Colonic mucosa (tissue), 4 donors: ENCODE measurements around the gene PCSK5. TPM values are rescaled to one million over a fixed set of nuclear protein-coding genes. Genes with fewer than 3 reads are reported as not detected.
A peak's percentile ranks its signal among the peaks of the same experiment; 100 is the strongest.
"Not testable (repeated sequence)": the region's sequence is repeated elsewhere in the genome, so short reads cannot be mapped to it uniquely, and the experiment has no call there.

ENCODE experiments used
- DNase-seq: peaks from one replicate; pipeline ENCODE4 v3.0.0-alpha.2; 2020
- H3K27ac ChIP-seq: fragments of 200-600 bp; one replicate; pipeline ENCODE4 v1.8.0; 2021
- H3K27me3 ChIP-seq: fragments of 200-600 bp; one replicate; pipeline ENCODE4 v1.8.0; 2021
- H3K36me3 ChIP-seq: fragments of 200-600 bp; one replicate; pipeline ENCODE4 v1.8.0; 2021
- H3K4me1 ChIP-seq: fragments of 200-600 bp; one replicate; pipeline ENCODE4 v1.8.0; 2021; ENCODE audit warnings: mild to moderate bottlenecking
- H3K4me3 ChIP-seq: fragments of 200-600 bp; one replicate; pipeline ENCODE4 v1.8.0; 2021
- H3K9ac ChIP-seq, 2 donors: one replicate each; pipeline ENCODE4 v1.7.0; 2013; ENCODE audit warnings: control low read depth in 2 of 2, low read depth in 2 of 2, low read length in 2 of 2
- H3K9me3 ChIP-seq: fragments of 200-600 bp; one replicate; pipeline ENCODE4 v1.8.0; 2021
- intact Hi-C: fragments of 100-400 bp; cut with DNase I; formaldehyde crosslinking; loops from one replicate; pipeline ENCODE4 v1.14.1; 2022
- total RNA-seq, 2 donors: library from RNA; stranded (reverse); fragmentation: NEBNext Ultra II Directional in 1 of 2; extraction: Animal tissue kit (Norgen Biotek cat#: 25700) in 1 of 2; gene quantifications; one replicate each; pipeline ENCODE4 v1.2.1, GENCODE V29; 2021
- TF ChIP-seq, protein P1 (sequence below): fragments of 200-600 bp; IDR thresholded peaks from one replicate; pipeline ENCODE4 v1.8.0; 2022; ENCODE audit warnings: antibody characterized with exemption, mild to moderate bottlenecking
- donor health status: healthy.
- donor health status: DM: no; HTN: no; CAD: no.
- donor health status: DM: no; HTN: no; CAD: no.

PCSK5 gene
- total RNA-seq, 2 donors from 2014 or later = 36.7 to 55.3 TPM

- intact Hi-C loops = no loop called here
- peak overlapping the region; percentile 51 for H3K27ac ChIP-seq
- peak; percentile 63 for DNase-seq
Observed at GRCh38 chr9:76313771-76314170, 423.3 kb downstream of the PCSK5 start.

DNA sequence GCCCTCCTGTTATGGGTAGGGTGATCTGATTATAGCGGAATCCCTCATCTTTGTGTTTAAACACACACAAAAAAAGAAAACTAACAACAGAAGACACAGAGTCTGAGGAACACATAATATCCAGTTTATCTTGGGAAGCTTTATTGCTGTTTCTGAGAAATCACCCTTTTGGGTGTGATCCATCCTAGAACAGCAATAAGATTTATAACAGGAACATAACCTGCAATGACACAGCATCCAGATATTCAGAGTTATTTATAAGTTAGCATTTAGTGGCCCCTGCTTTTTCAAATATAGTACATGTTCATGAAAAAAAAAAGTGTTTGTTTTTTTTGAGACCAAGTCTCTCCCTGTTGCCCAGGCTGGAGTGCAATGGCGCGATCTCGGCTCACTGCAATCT, 423.8 kb downstream of the PCSK5 start:
- TF ChIP-seq, protein P1, sequence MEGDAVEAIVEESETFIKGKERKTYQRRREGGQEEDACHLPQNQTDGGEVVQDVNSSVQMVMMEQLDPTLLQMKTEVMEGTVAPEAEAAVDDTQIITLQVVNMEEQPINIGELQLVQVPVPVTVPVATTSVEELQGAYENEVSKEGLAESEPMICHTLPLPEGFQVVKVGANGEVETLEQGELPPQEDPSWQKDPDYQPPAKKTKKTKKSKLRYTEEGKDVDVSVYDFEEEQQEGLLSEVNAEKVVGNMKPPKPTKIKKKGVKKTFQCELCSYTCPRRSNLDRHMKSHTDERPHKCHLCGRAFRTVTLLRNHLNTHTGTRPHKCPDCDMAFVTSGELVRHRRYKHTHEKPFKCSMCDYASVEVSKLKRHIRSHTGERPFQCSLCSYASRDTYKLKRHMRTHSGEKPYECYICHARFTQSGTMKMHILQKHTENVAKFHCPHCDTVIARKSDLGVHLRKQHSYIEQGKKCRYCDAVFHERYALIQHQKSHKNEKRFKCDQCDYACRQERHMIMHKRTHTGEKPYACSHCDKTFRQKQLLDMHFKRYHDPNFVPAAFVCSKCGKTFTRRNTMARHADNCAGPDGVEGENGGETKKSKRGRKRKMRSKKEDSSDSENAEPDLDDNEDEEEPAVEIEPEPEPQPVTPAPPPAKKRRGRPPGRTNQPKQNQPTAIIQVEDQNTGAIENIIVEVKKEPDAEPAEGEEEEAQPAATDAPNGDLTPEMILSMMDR = no peak
- Histone ChIP-seq H3K36me3 (no peaks in the 10 kb centered on the region), H3K9me3 (no peaks in the 10 kb centered on the region), H3K27me3 (no peaks in the 10 kb centered on the region), H3K4me3 (no peak overlapping the region), H3K9ac (peak overlapping the region in 1 of 2 donors; percentile 51), H3K4me1 (no peaks in the 10 kb centered on the region), H3K27ac (peak overlapping the region; percentile 51)
- no peak for DNase-seq
- intact Hi-C loops = no loop called here

More at GRCh38 chr9:76313771-76314170, 423.3 kb downstream of the PCSK5 start:
- no peaks in the 10 kb centered on the region for H3K9me3 ChIP-seq
- TF ChIP-seq, protein P1 = no peak
- H3K9ac ChIP-seq = peak overlapping the region in 1 of 2 donors; percentile 51
- no peaks in the 10 kb centered on the region for H3K36me3 ChIP-seq
- H3K4me3 ChIP-seq = no peak overlapping the region
- no peaks in the 10 kb centered on the region for H3K4me1 ChIP-seq
- no peaks in the 10 kb centered on the region for H3K27me3 ChIP-seq

DNA sequence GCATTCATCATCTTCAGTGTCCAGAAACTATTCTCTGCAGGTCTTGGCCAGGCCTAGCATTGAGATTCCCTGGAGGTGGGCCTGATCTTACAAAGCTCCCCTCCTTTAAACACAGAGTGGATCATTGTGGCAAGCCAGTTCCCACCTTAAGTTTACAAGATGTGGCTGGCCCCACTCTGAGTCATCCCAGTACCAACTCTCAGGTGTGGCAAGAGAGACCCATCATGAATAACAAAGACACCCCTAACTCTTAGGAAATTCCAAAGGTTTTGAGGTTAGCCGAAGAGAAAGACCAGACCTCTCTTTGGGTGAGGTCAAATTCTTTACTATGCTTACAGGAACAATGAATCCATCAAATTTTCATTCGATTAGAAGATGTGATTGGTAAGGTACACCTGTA, 425.6 kb downstream of the PCSK5 start:
- no peak overlapping the region for H3K4me3 ChIP-seq
- H3K36me3 ChIP-seq = no peaks in the 10 kb centered on the region
- DNase-seq = no peak
- no peaks in the 10 kb centered on the region for H3K27me3 ChIP-seq
- intact Hi-C loops = no loop called here
- no peak overlapping the region for H3K27ac ChIP-seq
- H3K9me3 ChIP-seq = no peaks in the 10 kb centered on the region
- no peaks in the 10 kb centered on the region for H3K4me1 ChIP-seq
- H3K9ac ChIP-seq = no peak overlapping the region
- TF ChIP-seq, protein P1 = no peak

GRCh38 chr9:76319466-76319865, 429.0 kb downstream of the PCSK5 start:
- H3K9ac ChIP-seq = not testable (repeated sequence)

GRCh38 chr9:76321195-76321828, 430.8 kb downstream of the PCSK5 start:
- H3K36me3 ChIP-seq = no peaks in the 10 kb centered on the region
- intact Hi-C loops = no loop called here
- no peak for DNase-seq

More at GRCh38 chr9:76319466-76319865, 429.0 kb downstream of the PCSK5 start:
- DNase-seq, H3K9me3 ChIP-seq, H3K36me3 ChIP-seq, H3K4me3 ChIP-seq, H3K4me1 ChIP-seq, intact Hi-C loops, H3K27ac ChIP-seq, H3K27me3 ChIP-seq: not testable (repeated sequence)

GRCh38 chr9:76322810-76323209, 432.3 kb downstream of the PCSK5 start:
- Histone ChIP-seq H3K27me3 (no peaks in the 10 kb centered on the region), H3K4me1 (no peaks in the 10 kb centered on the region), H3K27ac (no peak overlapping the region), H3K9me3 (no peaks in the 10 kb centered on the region), H3K4me3 (no peak overlapping the region), H3K36me3 (no peaks in the 10 kb centered on the region), H3K9ac (no peak overlapping the region)
- DNase-seq = no peak
- TF ChIP-seq, protein P1 = no peak
- intact Hi-C loops = no loop called here

More at GRCh38 chr9:76321195-76321828, 430.8 kb downstream of the PCSK5 start:
- H3K4me3 ChIP-seq = no peak overlapping the region
- H3K4me1 ChIP-seq = no peaks in the 10 kb centered on the region
- no peak overlapping the region for H3K9ac ChIP-seq
- no peaks in the 10 kb centered on the region for H3K27me3 ChIP-seq
- no peak overlapping the region for H3K27ac ChIP-seq
- TF ChIP-seq, protein P1 = no peak
- no peaks in the 10 kb centered on the region for H3K9me3 ChIP-seq
